Caki2 (cell line): ENCODE measurements around the gene DCST1. TPM values are rescaled to one million over a fixed set of nuclear protein-coding genes. Genes with fewer than 3 reads are reported as not detected.
A peak's percentile ranks its signal among the peaks of the same experiment; 100 is the strongest.

Experiments used
- DNase-seq: peaks from one replicate; pipeline ENCODE4 v3.0.0-alpha.2; 2015; ENCODE audit warnings: low read depth
- in situ Hi-C: cut with HindIII; loops from 2 replicates; pipeline ENCODE4 v1.10.0; 2016; ENCODE audit warnings: low sequenced_read_pairs, low pct_unique_long_range_greater_than_20kb, mixed read lengths
- total RNA-seq: library from RNA; depleted of rRNA; stranded (reverse); fragments of >200 nt; shearing (Covaris generic); gene quantifications from 2 replicates; pipeline ENCODE4 v1.2.3, GENCODE V29; 2014; ENCODE audit warnings: low replicate concordance

The DCST1 gene
- total RNA-seq, 1 experiment from 2014 or later, result not detected

DNA sequence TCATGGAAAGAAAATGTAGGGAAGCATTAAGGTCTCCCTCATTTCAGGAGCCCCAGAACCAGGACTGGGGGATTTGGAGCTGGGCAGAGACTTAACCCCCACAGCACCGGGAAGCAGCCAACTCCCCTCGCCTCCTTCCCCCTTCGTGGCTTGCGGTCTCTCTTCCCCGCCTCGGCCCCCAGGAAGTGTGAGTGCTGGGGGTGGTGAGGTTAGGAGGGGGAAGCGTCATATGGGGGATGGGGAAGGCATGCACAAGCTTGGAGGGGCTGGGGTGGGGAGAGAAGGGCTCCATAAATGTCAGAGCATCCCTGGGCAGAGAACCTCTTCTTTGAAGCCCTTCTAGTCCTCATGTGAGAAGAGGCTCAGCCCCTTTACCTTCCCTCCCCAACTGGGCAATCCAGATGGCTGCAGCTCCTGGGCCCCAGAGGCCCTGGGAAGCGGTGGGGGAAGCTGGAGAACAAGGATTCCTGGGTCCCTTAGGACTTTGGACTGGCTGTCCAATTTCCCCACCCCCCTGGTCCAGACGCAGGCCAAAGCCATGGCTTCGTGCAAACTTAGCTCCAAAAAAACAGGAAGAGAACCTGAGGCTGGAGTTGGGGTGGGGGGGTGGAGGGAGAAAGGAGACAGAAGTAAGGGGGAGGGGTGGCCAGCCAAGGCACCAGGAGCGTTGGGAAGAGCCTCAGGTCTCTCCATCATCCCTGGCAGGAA is 23.3 kb upstream of the DCST1 start:
- no peak for DNase-seq
- in situ Hi-C loops, result no loop called here

DNA sequence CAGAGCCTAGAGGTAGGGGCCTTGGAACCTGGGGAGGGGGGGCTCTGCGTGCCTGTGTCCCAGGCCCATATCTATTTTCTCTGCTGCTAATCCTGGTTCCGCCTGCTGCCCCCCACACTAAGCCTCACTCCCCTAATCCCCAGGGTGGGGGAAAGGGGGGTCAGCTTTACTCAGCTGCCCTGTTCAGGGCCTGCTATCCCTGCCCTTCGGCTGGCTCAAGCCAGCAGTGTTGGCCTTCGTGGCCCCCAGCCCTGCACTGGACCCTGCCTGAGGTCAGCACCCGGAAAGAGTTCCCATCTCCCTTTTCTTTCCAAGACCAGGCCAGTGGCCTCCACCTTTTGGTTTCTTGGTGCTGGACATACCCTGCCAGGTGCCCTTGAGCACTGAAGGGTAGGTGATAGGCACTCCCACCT is 22.6 kb upstream of the DCST1 start:
- DNase-seq, result no peak
- in situ Hi-C loops, result no loop called here

DNA sequence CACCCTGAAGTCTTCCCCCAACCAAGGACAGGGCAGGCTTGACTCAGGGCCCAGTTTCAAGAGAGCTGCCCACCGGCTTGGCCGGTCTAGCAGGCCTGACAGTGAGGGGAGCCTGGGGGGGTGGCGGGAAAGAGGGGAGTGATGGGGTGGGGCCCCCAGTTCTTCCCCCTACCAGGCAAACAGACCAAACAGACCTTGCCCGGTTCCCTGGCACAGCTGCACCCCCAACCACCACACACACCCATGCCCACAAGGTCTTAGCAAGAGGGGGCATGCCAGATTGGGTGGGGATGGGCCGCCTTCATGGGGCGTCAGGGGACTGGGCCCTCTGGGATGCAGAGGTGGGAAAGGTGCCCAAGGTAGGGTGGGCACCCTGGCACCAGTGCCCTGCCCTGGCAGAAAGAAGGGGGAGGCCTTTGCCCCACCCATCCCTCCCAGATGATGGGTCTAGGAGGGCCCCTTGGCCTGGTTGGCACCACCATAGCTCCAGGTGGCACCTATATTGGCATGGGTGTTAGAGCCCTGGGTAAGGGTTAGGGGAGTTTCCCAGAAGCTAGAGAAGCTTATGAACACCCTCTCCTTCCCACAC is 22.1 kb upstream of the DCST1 start:
- DNase-seq, result no peak
- in situ Hi-C loops, result no loop called here

DNA sequence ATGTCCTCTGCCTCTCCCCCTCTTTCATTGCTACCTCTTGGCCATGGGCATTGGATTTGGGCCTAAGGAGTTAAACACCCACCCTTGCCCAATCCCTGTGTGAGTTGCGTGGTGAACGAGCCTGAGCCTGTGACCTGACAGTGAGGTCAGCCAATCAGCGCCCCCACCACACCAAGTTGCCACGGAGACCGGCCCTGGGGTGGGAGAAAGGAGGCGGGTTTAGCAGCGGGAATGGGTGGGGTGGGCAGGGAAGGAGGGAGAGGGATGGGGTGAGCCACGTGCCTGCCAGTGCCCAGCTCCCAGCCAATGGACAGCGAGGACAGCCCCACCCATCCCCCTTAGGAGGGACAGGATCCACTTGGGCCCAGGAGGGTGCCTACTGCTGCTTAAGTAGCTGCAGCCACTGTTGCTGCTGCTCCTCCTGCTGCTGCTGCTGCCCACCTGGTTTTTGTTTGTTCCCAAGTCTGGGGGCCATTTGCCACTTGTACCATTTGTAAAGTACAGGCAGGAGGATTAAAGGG is 21.5 kb upstream of the DCST1 start:
- DNase-seq, result peak; percentile 90
- in situ Hi-C loops, result no loop called here

DNA sequence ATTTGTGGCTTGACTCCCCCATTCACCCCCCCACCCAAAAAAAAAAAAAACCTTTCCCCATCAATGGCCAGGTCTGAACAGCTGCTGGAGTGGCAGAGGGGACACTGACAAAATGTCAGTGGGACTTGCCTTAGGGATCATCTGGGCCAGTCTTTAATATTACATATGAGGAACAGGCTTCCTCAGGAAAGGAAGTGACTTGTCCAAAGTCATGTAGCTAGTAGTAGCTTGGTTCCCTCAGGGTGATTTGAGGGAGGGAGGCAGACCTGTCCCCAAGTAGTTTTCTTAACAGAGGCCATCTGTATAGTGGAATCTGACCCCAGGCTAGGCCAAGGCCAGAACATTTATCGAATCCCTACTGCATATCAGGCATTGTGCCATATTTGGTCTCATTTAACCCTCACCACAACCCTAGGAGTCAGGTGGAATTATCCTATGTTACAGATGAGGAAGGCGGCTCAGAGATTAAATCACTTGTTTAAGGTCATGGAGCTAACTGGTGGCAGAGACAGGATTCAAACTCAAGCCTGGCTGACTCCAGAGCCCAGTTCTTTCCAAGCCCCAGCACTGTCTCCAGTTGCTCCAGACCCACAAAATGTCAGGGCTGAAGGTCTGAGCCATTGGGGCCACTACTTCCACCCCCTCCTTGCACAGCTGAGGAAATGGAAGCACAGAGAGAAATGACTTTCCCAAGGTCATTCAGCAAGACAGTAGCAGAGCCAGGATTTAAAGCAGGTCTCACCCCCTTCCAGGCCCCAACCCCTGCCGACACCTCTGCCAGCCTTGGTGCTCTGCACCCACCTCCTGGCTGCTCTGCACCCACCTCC is 20.6 kb upstream of the DCST1 start:
- DNase-seq, result no peak
- in situ Hi-C loops, result no loop called here

DNA sequence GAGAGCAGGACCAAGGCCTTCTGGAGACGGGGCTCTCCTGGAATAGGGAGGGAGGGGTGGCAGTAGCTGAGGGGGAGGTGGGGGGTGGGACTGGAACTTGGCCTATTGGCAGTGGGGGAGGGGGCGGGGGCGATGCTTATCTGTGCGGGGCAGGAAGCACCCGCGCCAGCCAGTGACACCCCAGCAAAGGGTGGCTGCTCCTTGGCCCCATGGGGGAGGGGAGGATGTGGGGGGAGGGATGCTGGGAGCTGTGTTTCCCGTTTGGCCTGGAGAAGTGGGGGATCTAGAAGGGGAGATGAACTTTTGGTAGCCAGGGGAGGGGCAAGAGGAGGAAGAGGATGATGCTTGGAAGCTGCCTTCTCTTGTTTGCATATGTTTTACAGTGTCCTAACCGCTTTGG is 20.0 kb upstream of the DCST1 start:
- in situ Hi-C loops, result no loop called here
- no peak for DNase-seq

DNA sequence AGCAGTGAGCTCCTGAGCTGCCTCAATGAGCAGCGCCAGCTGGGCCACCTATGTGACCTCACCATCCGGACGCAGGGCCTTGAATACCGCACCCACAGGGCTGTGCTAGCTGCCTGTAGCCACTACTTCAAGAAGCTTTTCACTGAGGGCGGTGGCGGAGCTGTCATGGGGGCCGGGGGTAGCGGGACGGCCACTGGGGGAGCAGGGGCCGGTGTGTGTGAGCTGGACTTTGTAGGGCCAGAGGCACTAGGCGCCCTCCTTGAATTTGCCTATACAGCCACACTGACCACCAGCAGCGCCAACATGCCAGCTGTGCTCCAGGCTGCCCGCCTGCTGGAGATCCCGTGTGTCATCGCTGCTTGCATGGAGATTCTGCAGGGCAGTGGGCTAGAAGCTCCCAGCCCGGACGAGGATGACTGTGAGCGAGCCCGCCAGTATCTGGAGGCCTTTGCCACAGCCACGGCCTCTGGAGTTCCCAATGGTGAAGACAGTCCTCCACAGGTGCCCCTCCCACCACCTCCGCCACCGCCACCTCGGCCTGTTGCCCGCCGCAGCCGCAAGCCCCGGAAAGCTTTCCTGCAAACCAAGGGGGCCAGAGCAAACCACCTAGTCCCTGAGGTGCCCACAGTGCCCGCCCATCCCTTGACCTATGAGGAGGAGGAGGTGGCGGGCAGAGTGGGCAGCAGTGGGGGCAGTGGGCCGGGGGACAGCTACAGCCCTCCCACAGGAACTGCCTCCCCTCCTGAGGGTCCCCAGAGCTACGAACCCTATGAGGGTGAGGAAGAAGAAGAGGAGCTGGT is 18.7 kb upstream of the DCST1 start:
- in situ Hi-C loops, result no loop called here
- DNase-seq, result no peak

DNA sequence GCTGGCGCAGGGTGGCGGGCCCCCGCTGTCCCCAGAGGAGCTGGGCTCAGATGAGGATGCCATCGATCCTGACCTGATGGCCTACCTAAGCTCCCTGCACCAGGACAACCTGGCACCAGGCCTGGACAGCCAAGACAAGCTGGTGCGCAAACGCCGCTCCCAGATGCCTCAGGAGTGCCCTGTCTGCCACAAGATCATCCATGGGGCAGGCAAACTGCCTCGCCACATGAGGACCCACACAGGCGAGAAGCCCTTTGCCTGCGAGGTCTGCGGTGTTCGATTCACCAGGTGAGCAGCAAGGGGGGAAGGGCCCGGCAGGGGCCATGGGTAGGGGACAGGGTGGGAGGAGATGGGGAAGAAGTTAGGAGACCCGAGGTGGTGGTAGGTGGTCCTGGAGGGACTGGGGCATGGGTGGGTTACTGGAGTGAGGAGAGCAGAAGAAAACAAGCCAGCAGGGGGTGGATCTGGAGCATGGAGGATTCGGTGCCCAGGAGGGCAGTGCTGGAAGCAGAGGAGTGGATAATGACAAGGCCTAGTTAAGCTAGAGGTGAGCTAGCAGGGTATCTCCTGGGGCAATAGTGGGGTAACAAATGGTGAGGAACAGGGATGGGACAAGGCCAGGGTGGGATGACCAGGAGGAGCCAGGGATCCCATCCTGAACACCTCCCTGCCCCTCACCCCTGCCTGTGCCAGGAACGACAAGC is 17.9 kb upstream of the DCST1 start:
- in situ Hi-C loops, result no loop called here
- no peak for DNase-seq

DNA sequence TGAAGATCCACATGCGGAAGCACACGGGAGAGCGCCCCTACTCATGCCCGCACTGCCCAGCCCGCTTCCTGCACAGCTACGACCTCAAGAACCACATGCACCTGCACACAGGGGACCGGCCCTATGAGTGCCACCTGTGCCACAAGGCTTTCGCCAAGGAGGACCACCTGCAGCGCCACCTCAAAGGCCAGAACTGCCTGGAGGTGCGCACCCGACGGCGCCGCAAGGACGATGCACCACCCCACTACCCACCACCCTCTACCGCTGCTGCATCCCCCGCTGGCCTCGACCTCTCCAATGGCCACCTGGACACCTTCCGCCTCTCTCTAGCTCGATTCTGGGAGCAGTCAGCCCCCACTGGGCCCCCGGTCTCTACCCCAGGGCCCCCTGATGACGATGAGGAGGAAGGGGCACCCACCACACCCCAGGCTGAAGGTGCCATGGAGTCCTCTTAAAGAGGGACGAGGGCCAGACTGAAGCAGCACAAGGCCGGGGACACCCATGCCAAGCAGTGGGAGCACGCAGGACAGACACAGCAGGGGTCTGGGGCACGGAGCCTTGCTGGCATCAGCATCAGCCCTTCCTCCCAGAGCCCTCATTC is 17.3 kb upstream of the DCST1 start:
- in situ Hi-C loops, result no loop called here
- no peak for DNase-seq

DNA sequence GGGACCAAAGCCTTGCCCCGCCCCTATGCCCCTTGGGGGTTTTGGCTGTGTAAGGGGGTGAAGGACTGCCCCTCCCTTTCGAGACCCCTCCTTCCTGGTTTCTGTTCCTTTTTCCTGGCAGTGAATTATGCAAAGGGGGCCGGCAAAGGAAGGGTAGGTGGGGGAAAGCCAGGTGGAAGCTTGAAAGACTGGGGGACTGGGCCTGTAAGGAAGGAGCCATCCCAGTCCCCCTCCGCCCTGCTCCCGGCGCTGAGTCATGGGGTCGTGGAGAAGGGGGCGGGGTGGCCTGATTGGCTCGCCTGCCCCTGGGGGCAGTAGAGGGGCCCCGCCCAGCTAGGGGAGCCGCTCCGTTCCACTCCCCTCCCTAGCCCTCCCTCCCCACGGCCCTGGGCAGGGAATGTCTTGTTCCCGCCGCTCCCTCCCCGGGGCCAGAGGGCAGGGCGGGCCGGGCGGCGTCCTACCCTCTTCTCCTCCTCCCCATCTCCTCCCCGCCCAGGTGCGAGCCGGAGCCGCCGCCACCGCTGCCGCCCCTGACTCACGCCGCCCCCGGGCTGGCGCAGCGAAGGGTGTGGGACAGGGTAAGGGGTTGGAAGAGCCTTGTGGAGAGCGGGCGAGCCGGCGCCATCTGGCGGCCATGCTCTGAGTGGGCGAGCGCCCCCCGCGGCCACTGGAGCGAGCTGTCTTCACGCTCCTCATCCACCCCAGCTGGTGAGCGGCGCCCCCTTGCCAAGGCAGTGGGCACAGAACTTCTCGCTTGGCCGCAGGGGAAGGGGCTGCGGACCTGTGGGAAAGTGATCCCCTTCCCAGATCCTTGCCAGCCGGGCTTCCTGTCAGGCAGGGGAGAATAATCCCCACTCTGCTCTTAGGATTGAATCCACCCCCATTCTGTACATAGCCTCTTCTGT is 16.3 kb upstream of the DCST1 start:
- in situ Hi-C loops, result no loop called here
- peak; percentile 99 for DNase-seq

DNA sequence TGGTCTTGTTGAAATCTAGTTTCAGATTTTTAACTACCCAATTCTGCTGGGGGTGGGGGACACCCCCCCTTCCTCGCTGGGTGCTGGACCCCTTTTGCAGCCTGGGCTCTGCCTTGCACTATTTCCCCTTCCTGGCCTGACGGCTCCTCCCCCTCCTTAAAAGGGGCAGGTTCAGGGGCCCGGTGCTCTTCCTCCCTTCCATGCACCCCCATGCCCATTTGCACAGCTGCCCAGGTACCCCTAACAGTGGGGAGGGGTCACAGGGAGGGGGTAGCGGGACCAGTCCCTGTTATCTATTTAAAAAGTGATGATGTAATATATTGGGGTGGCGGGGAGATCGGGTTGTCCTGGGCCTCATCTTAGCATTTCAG is 15.7 kb upstream of the DCST1 start:
- DNase-seq, result no peak
- in situ Hi-C loops, result no loop called here

DNA sequence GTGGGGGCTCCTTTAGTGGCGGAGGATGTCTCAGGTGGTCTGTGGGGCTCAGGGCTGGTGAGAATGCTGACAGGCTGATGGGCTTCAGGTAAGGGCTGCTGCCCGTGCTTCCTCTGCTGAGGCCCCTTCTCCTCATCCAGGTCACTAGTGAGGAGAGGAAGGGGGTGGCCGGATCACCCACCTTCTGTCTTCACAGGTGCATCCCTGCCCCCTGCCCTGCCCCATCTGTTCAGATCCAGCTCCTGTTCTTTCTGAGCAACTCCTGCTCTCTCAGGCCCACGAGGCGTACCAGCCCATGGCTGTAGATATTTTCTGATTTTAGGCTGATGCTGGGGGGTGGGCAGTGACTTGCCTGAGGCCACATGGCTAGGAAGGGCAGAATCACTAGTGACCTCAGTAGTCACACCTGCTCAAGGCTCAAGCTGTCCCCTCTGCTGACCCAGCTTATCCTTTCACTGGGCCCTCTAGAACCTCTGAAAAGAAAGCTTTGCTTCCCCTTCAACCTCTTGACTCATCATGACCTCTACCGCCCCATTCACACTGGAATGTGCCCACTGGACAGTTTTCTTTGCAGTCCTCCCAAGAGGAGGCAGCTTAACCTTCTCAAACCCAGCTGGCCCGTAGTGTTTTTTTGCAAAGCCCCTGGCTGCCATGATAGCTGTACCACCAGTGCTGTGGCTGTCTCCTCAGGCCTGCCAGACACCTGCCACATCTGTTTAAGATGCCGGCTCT is 14.8 kb upstream of the DCST1 start:
- no peak for DNase-seq
- in situ Hi-C loops, result no loop called here

DNA sequence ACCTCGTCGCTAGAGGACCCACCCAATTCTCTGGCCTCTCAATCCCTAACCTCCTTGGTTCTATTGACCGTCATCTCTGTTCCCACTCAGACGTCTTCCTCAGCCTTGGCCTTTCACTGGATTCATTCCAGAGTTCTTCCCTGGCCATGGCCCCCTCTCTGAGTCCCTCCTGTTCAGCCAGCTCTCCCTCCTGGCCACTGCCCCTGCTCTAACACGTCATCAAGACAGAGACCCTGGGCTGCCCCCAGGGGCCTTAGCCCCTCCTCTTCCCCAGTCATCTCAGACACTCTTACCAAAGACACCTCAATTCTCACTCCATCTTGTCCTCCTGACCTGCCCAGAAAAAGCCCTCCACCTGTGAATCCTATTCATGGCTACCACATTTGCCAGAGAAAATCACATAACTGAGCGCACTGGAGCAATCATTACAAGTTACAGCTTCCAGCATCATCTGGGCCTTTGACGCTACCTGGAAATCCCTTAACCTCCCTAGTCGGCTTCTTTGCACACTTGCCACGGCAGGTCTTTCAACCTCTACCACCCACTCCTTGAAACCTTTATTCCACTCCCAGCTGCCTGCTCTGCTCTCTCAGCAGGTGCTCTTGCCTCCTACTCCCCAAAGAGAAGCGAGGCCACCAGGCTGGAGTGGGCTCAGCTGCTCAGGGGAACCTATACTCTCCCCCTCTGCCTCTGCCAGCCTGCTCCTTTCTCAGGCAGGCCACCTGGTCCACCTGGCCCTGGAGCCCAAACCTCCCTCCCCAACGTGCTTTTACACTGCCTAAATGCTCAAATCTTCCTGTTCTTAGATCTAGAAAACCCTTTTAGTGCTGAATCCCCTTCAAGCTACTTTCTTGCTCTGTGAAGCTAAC is 14.0 kb upstream of the DCST1 start:
- in situ Hi-C loops, result no loop called here

DNA sequence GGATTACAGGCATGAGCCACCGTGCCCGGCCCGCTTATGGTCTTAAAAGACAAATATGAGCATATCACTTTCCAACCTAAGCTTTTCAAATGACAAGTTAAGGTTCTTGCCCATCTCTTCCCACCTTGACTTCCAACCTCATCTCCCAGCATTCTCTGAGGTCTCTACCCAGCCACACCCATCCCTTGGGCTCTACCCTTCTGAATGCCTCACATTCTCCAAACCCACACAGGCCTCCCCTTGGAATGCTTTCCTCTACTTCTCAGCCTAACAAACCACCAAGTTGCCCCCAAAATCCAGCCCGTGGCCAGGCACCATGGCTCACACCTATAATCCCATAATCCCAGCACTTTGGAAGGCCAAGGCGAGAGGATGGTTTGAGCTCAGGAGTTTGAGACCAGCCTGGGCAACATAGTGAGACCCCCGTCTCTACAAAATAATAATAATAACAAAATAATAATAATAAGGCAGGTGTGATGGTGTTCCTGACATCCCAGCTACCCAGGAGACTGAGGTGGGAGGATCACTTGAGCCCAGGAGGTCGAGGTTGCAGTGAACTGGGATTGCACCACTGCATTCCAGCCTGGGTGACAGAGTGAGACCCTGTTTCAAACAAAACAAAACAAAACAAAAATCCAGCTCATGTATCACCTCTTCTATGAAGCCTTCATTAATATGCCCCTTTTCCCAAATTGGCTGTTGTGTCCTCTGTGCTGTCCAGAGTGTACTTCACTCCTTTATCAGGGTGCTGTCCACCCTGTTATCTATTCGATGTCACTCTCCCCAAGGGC is 11.3 kb upstream of the DCST1 start:
- no peak for DNase-seq
- in situ Hi-C loops, result no loop called here

More for the DNA sequence above, 14.0 kb upstream of the DCST1 start:
- no peak for DNase-seq

DNA sequence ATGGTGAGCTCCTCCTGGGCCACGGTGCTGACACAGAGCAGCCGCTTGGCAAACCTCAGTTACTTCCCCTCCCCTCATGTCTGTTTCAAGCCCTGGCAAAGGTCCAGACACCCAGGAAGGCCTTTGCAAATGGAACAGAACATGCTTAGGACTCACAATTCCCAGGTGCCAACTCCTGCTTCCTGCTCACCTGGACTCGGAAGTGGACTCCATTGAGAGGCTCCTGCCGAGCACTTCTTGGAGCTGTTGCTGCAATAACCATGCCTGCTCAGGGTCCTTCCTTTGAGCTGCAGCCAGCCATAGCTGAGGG is 10.7 kb upstream of the DCST1 start:
- in situ Hi-C loops, result no loop called here
- no peak for DNase-seq
